Measurements from ENCODE around the gene KLF13.
A peak's percentile ranks its signal among the peaks of the same experiment; 100 is the strongest.

KLF13 gene

GRCh38 chr15:31376511-31376910 is 49.9 kb downstream of the KLF13 start:
- no CpG with 5 or more reads among the region's 11 CpGs for WGBS (ENCODE audit: extremely low coverage, insufficient coverage, low lambda C conversion rate)
- Histone ChIP-seq H3K27ac (ENCODE audit: low read depth, low read length) (no peak overlapping the region), H3K36me3 (ENCODE audit: control insufficient read depth, insufficient read depth, low read length) (no peaks in the 10 kb centered on the region), H3K56ac (ENCODE audit: low read length) (no peak overlapping the region), H3K18ac (ENCODE audit: low read length) (no peak overlapping the region), H3K4ac (ENCODE audit: low read depth, low read length) (no peak overlapping the region), H2BK120ac (ENCODE audit: low read depth, low read length) (no peak overlapping the region), H3K4me1 (ENCODE audit: control insufficient read depth, low read depth, low read length) (peaks cover 13% of the 10 kb centered on the region), H3K9ac (ENCODE audit: low read length) (no peak overlapping the region), H2BK15ac (replicated peaks; ENCODE audit: low read depth) (no peak overlapping the region), H3K4me3 (ENCODE audit: low read length) (no peak overlapping the region), H3K79me2 (ENCODE audit: control insufficient read depth, insufficient read depth, low read length) (no peaks in the 10 kb centered on the region), H4K8ac (ENCODE audit: low read depth, low read length) (no peak overlapping the region), H3K27me3 (ENCODE audit: insufficient read depth, low read length, poor library complexity) (no peaks in the 10 kb centered on the region), H3K23ac (ENCODE audit: low read length) (no peak overlapping the region), H3K4me2 (ENCODE audit: low read length) (no peak overlapping the region), H3K79me1 (ENCODE audit: low read length) (peaks cover 2% of the 10 kb centered on the region), H2BK5ac (ENCODE audit: low read length) (no peak overlapping the region), H2AK5ac (ENCODE audit: low read length) (no peak overlapping the region), H4K5ac (ENCODE audit: low read length) (no peak overlapping the region)
- no peak for DNase-seq

GRCh38 chr15:31377030-31377429 is 50.4 kb downstream of the KLF13 start:
- H3K27me3 ChIP-seq (ENCODE audit: insufficient read depth, low read length, poor library complexity), result no peaks in the 10 kb centered on the region
- no peak overlapping the region for H3K4me3 ChIP-seq (ENCODE audit: low read length)
- no peak overlapping the region for H3K27ac ChIP-seq (ENCODE audit: low read depth, low read length)
- no peak overlapping the region for H4K8ac ChIP-seq (ENCODE audit: low read depth, low read length)
- no peak for DNase-seq
- no peaks in the 10 kb centered on the region for H3K79me2 ChIP-seq (ENCODE audit: control insufficient read depth, insufficient read depth, low read length)
- peak overlapping the region; percentile 74 for H3K56ac ChIP-seq (ENCODE audit: low read length)
- H3K23ac ChIP-seq (ENCODE audit: low read length), result peak overlapping the region; percentile 73
- H3K4me1 ChIP-seq (ENCODE audit: control insufficient read depth, low read depth, low read length), result peaks cover 13% of the 10 kb centered on the region
- no peak overlapping the region for H2BK120ac ChIP-seq (ENCODE audit: low read depth, low read length)
- H3K9ac ChIP-seq (ENCODE audit: low read length), result peak overlapping the region; percentile 37
- H2BK5ac ChIP-seq (ENCODE audit: low read length), result peak overlapping the region; percentile 69
- H3K4me2 ChIP-seq (ENCODE audit: low read length), result no peak overlapping the region
- H4K5ac ChIP-seq (ENCODE audit: low read length), result no peak overlapping the region
- peak overlapping the region; percentile 13 for H2AK5ac ChIP-seq (ENCODE audit: low read length)
- peaks cover 2% of the 10 kb centered on the region for H3K79me1 ChIP-seq (ENCODE audit: low read length)
- no peak overlapping the region for H2BK15ac ChIP-seq (replicated peaks; ENCODE audit: low read depth)
- no peak overlapping the region for H3K18ac ChIP-seq (ENCODE audit: low read length)
- WGBS (ENCODE audit: extremely low coverage, insufficient coverage, low lambda C conversion rate), result no CpG with 5 or more reads among the region's 9 CpGs
- H3K4ac ChIP-seq (ENCODE audit: low read depth, low read length), result peak overlapping the region; percentile 28
- no peaks in the 10 kb centered on the region for H3K36me3 ChIP-seq (ENCODE audit: control insufficient read depth, insufficient read depth, low read length)

DNA sequence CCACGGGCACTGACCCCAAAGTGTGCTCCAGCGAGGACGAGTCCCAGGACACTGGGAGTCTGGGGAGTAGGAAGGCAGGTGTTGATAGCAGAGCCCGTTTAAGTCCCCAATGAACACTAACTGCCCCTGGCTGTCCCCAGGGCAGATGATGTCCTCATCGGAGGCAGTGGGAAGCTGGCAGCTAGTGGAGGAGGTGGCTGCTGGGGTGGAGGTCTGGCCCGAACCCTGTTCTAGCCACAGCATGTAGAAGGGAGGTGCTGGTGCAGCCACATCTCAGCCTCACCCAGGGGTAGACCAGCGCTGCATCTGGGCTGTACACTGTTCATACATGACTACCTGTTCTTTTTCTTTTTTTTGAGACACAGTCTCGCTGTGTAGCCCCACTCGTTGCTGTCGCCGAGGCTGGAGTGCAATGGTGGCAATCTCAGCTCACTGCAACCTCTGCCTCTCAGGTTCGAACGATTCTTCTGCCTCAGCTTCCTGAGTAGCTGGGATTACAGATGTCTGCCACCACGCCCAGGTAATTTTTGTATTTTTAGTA is 51.8 kb downstream of the KLF13 start:
- no peak overlapping the region for H4K5ac ChIP-seq (ENCODE audit: low read length)
- H3K36me3 ChIP-seq (ENCODE audit: control insufficient read depth, insufficient read depth, low read length), result no peaks in the 10 kb centered on the region

DNA sequence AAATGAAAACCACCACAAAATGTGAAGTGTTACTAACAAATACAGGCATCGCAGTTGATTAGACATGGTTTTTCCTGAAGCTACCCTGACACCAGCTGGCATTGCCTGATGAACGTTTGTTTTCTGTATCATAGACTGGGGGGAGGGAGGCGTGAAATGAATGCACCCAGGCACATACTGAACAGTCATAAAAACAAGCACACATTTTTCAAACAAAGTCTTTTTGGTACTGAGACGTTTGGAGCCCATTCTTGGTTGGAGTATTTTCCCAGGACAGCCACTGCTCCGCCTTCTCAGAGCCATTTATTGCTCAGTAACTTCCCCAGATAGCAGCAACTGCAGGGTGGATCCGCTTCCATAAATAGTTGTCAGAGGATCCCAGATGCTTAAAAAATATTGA is 52.4 kb downstream of the KLF13 start:
- WGBS (ENCODE audit: extremely low coverage, insufficient coverage, low lambda C conversion rate), result no CpG with 5 or more reads among the region's 6 CpGs

More for the DNA sequence above, 51.8 kb downstream of the KLF13 start:
- Histone ChIP-seq H2BK120ac (ENCODE audit: low read depth, low read length) (no peak overlapping the region), H3K4ac (ENCODE audit: low read depth, low read length) (no peak overlapping the region), H3K18ac (ENCODE audit: low read length) (no peak overlapping the region), H2AK5ac (ENCODE audit: low read length) (no peak overlapping the region), H3K4me3 (ENCODE audit: low read length) (no peak overlapping the region), H3K79me1 (ENCODE audit: low read length) (peaks cover 2% of the 10 kb centered on the region), H2BK5ac (ENCODE audit: low read length) (no peak overlapping the region), H2BK15ac (replicated peaks; ENCODE audit: low read depth) (no peak overlapping the region), H3K23ac (ENCODE audit: low read length) (no peak overlapping the region), H3K4me2 (ENCODE audit: low read length) (no peak overlapping the region), H3K9ac (ENCODE audit: low read length) (no peak overlapping the region), H3K27me3 (ENCODE audit: insufficient read depth, low read length, poor library complexity) (no peaks in the 10 kb centered on the region), H3K56ac (ENCODE audit: low read length) (no peak overlapping the region), H4K8ac (ENCODE audit: low read depth, low read length) (no peak overlapping the region), H3K27ac (ENCODE audit: low read depth, low read length) (no peak overlapping the region), H3K4me1 (ENCODE audit: control insufficient read depth, low read depth, low read length) (peaks cover 8% of the 10 kb centered on the region), H3K79me2 (ENCODE audit: control insufficient read depth, insufficient read depth, low read length) (no peaks in the 10 kb centered on the region)
- no peak for DNase-seq
- WGBS (ENCODE audit: extremely low coverage, insufficient coverage, low lambda C conversion rate), result no CpG with 5 or more reads among the region's 14 CpGs

DNA sequence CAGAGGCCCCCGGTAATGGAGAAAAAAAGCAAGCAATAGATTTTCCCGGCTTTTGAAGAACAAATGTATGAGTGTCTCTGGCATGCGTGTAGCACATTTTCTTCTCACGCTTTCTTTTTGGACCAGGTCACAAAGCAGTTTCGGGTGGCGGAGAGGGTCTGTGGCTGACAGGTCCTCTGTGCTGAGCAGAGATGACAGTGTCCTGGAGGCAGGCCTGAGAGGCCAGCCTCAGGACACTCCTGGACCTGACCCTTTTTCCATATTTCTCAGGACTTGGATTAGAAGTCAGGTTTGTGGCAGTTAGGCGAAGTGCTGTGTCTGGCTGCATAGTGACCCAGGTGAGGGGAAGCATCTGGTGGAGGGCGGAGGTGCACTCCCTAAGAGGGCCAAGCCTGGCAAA is 52.9 kb downstream of the KLF13 start:
- no peak for DNase-seq
- Histone ChIP-seq H3K36me3 (ENCODE audit: control insufficient read depth, insufficient read depth, low read length) (no peaks in the 10 kb centered on the region), H3K4ac (ENCODE audit: low read depth, low read length) (no peak overlapping the region), H3K27me3 (ENCODE audit: insufficient read depth, low read length, poor library complexity) (no peaks in the 10 kb centered on the region), H2BK15ac (replicated peaks; ENCODE audit: low read depth) (no peak overlapping the region), H2AK5ac (ENCODE audit: low read length) (no peak overlapping the region), H3K23ac (ENCODE audit: low read length) (no peak overlapping the region), H2BK120ac (ENCODE audit: low read depth, low read length) (no peak overlapping the region), H3K27ac (ENCODE audit: low read depth, low read length) (no peak overlapping the region), H3K56ac (ENCODE audit: low read length) (no peak overlapping the region), H3K79me1 (ENCODE audit: low read length) (peaks cover 2% of the 10 kb centered on the region), H3K79me2 (ENCODE audit: control insufficient read depth, insufficient read depth, low read length) (no peaks in the 10 kb centered on the region), H3K4me1 (ENCODE audit: control insufficient read depth, low read depth, low read length) (peaks cover 8% of the 10 kb centered on the region), H2BK5ac (ENCODE audit: low read length) (no peak overlapping the region), H3K9ac (ENCODE audit: low read length) (no peak overlapping the region), H4K5ac (ENCODE audit: low read length) (no peak overlapping the region), H4K8ac (ENCODE audit: low read depth, low read length) (no peak overlapping the region), H3K18ac (ENCODE audit: low read length) (no peak overlapping the region), H3K4me3 (ENCODE audit: low read length) (no peak overlapping the region), H3K4me2 (ENCODE audit: low read length) (no peak overlapping the region)
- no CpG with 5 or more reads among the region's 8 CpGs for WGBS (ENCODE audit: extremely low coverage, insufficient coverage, low lambda C conversion rate)

More for the DNA sequence above, 52.4 kb downstream of the KLF13 start:
- Histone ChIP-seq H2BK5ac (ENCODE audit: low read length) (no peak overlapping the region), H3K27me3 (ENCODE audit: insufficient read depth, low read length, poor library complexity) (no peaks in the 10 kb centered on the region), H3K18ac (ENCODE audit: low read length) (no peak overlapping the region), H3K4ac (ENCODE audit: low read depth, low read length) (no peak overlapping the region), H2BK15ac (replicated peaks; ENCODE audit: low read depth) (no peak overlapping the region), H3K9ac (ENCODE audit: low read length) (no peak overlapping the region), H3K23ac (ENCODE audit: low read length) (no peak overlapping the region), H3K79me1 (ENCODE audit: low read length) (peaks cover 2% of the 10 kb centered on the region), H4K8ac (ENCODE audit: low read depth, low read length) (no peak overlapping the region), H3K4me1 (ENCODE audit: control insufficient read depth, low read depth, low read length) (peaks cover 8% of the 10 kb centered on the region), H3K36me3 (ENCODE audit: control insufficient read depth, insufficient read depth, low read length) (no peaks in the 10 kb centered on the region), H2AK5ac (ENCODE audit: low read length) (no peak overlapping the region), H3K79me2 (ENCODE audit: control insufficient read depth, insufficient read depth, low read length) (no peaks in the 10 kb centered on the region), H3K4me3 (ENCODE audit: low read length) (no peak overlapping the region), H4K5ac (ENCODE audit: low read length) (no peak overlapping the region), H3K4me2 (ENCODE audit: low read length) (no peak overlapping the region), H3K56ac (ENCODE audit: low read length) (no peak overlapping the region), H3K27ac (ENCODE audit: low read depth, low read length) (no peak overlapping the region), H2BK120ac (ENCODE audit: low read depth, low read length) (no peak overlapping the region)
- no peak for DNase-seq

Measured in mesendoderm (in vitro differentiated cells).